ENCODE measurements around the gene ADIG.

GRCh38 chr20:38547288-38548085 is 33.5 kb upstream of the ADIG start:
- no peak for TF ChIP-seq CTCF (IDR thresholded peaks at IDR 0.05)
- no peak for TF ChIP-seq ZFX (IDR thresholded peaks at IDR 0.05; ENCODE audit: borderline replicate concordance)

All from 22Rv1 (cell line).